ENCODE results near the gene IL10RB.

GRCh38 chr21:33324291-33325221 is 58.4 kb downstream of the IL10RB start, which contains the start of gene IFNAR1:
- TF ChIP-seq CTCF (IDR thresholded peaks at IDR 0.05) = peak in 2 of 6 experiments; percentile 2 to 3
- peak; percentile 74 to 96 for TF ChIP-seq POLR2A (IDR thresholded peaks at IDR 0.05)
